Iris pigment epithelial cell (primary cell): ENCODE data around the gene PDGFD.

ENCODE experiments used
- DNase-seq: peaks from one replicate; pipeline ENCODE4 v3.0.0-alpha.2; 2011; ENCODE audit warnings: low read depth

PDGFD gene

DNA sequence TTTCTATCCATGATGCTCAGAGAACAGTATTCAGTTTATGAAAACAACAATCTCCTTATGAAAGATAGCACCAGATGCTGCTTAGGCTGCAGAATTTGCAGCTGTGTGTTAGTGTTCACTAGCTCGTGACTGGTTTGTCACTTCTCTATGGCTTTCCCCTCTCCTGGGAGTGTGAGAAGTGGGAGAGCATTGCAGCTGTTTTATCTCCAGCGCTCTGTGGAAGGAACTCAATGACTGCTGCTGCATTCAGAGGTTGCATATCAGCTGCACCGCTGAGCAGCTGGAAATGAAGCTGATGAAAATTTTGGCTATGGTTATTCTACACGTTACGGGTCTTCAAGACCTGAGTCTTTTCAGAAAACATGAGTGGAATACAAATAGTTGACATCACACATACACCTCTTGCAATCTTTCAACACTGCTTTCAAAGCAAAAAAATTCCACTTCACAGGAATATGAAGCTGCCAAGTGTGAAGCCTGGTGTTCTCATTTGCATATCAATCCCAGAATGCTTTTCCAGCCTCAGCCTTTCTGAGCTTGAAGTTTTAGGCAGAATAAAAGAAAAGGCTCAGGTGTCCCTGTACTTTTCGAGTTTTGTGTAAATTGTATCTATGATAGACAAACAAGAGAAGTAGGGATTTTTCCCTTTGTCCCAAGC, 276.8 kb downstream of the PDGFD start:
- DNase-seq: no peak

DNA sequence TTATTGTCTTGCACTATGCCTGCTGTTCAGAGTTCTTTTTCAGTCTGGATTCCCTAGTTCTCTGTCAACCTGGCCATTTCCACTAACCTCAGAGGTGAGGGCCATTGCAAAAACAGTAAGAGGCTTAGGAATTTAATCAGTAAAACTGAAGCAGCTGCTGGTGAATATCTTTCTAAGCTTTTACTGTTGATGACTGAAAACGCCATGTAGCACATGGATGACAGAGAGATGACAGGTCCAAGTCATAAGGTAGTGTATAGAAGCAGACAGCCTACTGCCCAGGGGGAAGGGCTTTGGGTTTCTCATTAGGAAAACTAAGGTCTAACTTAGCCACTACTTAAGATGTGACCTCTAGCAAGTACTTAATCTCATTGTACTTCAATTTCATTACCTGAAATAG, 280.1 kb downstream of the PDGFD start:
- no peak for DNase-seq

DNA sequence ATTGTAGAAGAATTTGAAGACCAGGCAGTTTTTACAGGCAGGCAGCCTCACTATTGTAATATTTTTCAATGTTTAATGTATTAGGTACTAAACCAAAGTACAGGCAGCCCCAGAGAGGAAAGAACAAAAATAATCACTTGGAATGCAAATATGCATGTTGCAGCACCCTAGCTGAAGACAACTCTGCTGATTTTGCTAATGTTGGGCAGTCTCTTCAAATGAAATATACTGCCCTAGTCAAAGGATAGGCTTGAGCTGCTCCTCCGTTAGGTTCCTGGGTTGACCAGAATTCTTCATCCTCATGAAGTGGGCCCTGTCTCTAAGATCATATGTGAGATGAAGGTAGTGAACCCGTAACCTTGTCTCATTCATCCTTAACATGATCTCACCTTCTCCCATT, 280.7 kb downstream of the PDGFD start:
- no peak for DNase-seq

DNA sequence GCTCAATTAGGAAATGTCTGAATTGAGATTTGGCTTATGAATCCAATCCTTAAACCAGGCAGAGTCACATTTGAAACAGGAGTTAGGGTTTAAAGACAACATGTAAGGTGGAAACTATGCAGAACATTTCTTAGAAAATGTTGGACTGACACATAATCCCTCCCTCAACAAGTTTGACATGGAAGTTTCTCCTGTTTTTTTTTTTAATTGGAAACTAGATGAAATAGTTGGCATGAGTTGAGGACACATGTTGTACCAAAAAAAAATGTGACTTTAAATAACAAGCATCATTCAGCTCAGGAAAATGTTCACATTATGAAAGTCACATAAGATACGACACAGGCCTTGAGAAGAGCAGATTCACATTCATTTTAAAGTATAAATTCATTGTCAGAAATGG, 282.4 kb downstream of the PDGFD start:
- DNase-seq: peak; percentile 20

DNA sequence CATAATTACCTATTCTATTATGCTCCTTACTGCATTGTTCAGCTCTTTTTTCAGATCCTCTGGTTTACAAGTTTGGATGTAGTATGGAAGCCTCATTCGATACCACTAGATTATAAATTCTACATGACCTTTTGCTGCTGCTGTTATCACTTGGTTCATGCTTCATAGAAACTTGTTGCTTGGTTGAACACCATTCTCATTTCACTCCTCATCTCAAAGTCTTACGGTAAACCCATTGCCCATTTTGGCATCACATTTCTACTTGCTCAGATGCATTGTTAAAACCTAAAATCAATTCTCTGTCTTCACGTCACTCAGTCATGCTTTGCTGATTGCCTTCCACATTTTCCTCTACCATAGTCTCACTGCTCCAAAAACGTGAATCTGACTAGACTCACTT, 283.0 kb downstream of the PDGFD start:
- DNase-seq: no peak

DNA sequence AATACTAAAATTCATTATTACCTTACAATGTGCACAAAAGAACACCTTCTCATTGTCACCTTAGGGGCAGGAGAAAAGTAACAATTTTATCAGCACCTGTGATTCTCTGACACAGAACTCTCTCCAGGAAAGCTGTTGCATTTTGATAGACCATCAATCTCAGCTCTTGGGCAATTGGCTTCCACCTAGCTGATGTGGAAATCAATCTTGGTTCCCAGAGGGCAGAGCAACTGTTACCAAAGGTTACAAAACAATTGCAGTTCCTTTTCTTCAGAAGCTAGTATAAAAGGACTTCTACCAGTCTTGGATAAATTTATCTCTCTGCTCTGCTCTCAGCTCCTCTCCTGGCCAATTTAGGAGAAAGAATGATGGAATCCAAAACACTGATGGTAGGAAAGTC, 285.3 kb downstream of the PDGFD start:
- no peak for DNase-seq

DNA sequence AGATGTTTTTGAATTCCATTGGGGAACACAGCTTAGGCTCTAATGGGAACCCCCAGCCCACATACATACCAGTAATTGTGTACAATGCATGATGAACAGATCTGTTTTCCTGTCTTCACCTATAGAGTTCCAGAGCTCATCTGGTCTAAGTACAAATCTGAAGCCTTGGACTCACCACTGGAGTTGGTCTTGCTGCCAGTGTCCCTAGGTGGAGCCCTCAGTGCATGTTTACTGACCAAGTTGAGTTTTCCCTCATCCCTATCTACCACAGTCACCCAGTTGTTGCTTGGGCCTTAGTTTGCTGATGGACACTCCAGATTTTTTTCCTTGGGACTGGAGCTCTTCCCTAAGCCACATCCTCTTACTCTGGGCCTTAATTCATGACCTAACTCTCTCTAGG, 286.7 kb downstream of the PDGFD start:
- DNase-seq: peak; percentile 16

DNA sequence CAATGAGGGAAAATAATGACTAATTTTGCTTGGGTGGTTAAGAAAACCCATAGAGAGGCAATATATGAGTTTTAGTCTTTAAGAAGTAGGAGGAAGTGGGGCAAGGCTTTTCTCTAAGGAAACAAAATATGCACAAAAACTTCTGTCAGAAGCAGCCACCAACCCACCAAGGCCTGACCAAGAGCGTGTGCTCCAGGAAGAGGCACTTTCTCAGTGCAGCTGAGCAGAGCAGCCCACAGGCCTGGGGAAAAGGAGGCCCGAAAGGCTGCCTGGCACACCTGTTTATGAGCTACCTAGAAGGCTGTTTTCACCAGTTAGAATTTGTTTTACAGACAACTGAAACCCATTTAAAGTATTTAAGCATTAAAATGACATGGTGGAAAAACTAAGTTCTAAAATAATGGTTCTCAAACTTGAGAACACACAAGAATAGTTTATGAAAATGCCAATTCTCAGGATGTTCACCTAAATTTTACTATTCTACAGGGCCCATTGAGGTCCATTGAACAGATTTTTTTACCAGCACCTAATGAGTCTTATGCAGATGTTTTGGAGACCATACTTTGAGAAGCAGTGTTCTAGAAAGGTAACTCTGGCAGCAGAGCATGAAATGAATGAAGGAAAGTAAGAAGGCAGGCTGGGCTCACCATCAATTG, 288.0 kb downstream of the PDGFD start:
- DNase-seq: no peak

DNA sequence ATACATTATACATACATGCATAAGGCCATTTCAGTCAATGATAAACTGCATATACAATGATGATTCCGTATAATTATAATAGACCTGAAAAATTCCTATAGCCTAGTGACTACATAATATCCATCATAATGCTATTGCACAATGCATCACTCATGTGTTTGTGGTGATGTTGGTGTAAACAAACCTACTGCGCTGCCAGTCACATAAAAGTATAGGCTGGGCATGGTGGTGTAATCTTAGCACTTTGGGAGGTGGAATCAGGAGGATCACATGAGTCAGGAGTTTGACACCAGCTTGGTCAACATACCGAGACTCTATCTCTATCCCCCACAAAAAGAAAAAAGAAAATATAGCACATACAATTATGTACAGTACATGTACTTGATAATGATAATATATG, 291.2 kb downstream of the PDGFD start:
- DNase-seq: peak; percentile 43

DNA sequence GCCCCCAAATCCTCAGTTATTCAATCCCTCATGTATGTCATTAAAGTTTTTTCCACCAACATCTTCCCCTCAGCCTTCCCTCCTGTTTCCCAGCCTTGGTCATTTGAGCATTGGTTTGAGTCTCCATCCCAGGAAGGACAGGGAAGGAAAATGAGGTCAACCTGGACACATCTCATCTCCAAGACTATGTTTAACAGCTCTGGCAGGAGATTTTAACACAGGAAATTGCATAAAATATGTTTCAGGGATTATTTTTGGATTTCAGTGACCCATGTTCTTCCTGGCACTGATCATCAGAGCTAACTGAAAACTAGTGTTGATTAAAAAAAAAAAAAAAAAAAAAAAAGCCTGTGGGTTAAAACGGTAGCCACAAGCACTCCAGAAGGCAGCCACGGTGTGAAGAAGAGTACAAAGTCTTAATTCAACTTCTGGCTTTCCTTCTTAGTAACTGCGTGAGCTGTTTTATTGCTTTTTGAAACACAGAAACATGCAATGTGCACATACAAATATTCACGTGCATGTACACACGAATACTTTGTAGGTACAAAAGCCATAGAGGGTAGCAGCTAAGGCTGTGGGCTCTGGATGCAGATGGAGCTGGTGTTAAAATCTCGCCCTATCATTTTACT, 291.9 kb downstream of the PDGFD start:
- no peak for DNase-seq

DNA sequence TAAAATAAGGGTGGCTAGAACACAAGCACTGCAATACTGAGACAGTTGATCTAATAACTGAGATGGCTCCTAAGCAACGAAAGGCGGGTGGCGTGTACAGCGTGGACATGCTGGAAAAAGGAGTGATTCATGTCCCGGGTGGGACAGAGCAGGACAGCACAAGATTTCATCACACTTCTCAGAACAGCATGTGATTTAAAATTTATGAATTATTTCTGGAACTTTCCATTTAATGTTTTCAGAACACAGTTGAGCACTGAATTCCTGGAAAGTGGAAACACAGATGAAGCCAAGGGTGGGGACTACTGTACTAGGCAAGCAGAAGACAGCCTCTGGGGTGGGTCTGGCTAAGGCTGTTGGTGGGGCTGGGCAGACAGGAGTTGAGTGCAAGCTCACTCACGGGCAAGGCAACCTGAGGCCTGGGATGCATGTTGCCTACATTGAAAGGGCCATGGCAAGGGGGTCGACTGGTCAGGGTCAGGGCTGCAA, 293.1 kb downstream of the PDGFD start:
- peak; percentile 3 for DNase-seq

DNA sequence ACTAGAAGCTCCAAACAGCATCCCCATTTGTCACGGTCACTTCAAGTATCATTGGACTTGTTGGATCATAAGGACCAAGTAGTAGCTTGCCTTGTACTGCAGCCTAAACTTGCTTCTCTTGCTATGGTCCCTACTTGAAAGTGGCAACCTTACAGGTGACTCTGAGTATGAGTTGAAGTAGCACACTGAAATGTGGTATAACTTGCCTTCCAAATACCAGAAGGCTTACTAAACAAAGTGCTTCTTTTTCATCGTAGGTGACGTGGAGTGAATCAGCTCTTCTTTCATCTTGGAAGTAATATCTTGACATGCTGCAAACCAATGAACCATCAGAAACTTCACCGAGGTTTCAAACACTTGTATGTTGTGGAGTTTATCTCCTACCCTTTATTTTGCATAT, 296.5 kb downstream of the PDGFD start:
- no peak for DNase-seq

DNA sequence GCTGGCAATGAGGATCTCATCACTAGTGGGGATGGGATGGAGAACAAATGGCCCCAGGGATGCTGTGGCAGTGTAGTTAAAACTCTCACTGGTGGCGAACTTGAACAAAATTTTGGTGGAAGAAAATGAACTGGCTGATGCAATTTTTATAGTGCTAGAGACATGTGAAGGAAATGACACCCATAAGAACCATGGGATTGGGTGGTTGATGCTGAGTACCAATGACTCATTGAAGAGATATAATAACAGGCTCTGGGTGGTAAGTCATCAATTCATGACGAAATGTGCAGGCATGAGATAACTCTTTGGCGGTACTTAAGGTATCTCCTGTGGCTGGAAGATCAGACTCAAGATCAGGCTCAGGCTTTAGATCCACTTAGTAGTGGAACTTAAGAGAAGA, 300.4 kb downstream of the PDGFD start:
- peak; percentile 86 for DNase-seq

DNA sequence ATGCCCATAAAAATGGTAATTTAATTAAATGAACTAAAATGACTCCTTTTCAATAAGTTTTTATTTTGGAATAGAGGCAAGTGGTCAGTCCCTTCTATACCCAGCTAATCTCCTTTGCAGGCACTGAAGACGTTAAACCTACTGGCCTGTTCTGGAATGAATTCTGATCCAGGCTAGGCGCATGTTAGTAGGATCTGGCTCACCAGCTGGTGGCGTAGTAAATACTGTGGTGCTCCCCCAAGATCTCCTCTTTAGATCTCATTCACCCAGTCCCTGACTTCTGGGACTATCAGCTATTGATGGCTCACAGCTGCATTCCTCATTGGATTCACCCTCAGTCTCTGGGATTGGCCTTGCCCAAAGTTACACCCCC, 301.2 kb downstream of the PDGFD start:
- DNase-seq: no peak

DNA sequence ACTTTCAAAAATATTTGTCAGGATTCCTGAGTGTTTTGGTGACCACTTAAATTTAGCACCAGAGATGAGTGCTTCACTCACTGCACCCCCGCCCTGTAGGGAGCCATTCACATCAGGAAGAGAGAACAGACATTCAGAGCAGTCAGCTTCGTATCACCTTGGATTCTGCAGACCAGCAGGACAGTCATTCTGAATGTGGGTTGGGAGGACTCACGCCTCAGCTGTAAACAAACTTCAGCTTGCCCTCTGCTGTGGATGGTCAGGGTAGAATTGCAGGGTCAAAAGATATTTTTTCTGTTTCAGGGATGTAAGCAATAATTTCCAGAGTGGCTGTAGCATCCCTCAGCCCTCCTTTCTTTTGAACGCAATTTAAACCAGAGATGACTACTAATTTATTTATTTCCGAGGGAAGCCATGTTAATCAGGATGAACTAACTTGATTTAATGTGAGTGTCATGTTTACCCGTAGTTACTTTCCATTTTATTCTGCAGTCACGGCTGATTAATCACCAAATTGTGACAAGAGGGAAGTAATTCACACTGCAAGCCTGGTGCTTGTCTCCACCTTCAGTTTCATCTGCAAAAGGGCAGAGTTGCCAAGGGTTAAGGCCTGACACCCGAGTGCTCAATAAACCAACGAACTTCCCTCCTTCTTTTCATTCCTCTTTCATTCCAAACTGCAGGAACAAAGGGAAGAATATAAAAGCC, 301.7 kb downstream of the PDGFD start:
- DNase-seq: no peak
